Measurements from ENCODE around the gene PACSIN3.

DNA sequence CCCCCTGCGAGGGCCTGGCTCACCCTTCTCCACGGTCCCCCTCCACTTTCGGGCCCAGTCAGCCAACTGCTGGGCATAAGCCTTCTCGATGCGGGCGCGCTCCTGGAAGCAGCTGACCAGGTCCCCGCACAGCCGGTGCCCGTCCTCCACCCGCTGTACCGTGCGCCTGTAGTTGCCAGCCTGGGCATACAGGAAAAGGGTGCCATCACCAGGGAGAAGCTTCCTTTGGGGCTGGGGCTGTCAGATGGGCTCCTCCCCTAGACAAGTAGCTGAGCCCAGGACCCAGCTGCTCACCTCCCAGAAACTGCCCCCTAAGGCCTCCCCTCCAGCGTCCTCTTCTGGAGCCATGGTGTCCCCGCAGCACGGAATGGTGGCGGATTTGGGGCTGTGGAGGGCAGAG lies 3.9 kb downstream of the PACSIN3 start:
- TF ChIP-seq, protein P1, sequence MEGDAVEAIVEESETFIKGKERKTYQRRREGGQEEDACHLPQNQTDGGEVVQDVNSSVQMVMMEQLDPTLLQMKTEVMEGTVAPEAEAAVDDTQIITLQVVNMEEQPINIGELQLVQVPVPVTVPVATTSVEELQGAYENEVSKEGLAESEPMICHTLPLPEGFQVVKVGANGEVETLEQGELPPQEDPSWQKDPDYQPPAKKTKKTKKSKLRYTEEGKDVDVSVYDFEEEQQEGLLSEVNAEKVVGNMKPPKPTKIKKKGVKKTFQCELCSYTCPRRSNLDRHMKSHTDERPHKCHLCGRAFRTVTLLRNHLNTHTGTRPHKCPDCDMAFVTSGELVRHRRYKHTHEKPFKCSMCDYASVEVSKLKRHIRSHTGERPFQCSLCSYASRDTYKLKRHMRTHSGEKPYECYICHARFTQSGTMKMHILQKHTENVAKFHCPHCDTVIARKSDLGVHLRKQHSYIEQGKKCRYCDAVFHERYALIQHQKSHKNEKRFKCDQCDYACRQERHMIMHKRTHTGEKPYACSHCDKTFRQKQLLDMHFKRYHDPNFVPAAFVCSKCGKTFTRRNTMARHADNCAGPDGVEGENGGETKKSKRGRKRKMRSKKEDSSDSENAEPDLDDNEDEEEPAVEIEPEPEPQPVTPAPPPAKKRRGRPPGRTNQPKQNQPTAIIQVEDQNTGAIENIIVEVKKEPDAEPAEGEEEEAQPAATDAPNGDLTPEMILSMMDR (IDR thresholded peaks at IDR 0.05), result no peak
- TF ChIP-seq POLR2AphosphoS5 (IDR thresholded peaks at IDR 0.05), result no peak
- no peak for TF ChIP-seq POLR2A (IDR thresholded peaks at IDR 0.05)
- no peak for TF ChIP-seq EP300 (IDR thresholded peaks at IDR 0.05)

Data from sigmoid colon (tissue), 4 donors.